ENCODE data around the gene INSYN1.

INSYN1 gene

DNA sequence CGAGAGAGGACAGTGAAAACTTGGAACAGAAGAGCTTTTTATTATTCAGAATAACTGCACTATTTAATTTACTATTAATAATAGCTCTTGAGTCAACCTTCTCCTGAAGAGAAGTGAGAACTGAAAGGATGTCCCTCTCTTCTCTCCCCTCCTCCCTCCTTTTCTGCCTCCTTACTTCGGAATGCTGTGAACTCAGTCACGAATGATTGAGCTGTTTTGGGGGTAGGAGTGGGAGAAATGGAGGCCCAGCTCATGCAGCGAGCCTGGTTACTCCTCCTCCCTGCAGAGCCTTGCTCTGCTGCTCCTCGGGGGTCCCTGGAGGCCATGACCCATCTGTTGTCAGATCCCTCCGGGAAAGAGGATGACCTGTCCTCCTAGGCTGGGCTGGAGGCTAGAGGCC lies 20.3 kb upstream of the INSYN1 start:
- no peak for DNase-seq

DNA sequence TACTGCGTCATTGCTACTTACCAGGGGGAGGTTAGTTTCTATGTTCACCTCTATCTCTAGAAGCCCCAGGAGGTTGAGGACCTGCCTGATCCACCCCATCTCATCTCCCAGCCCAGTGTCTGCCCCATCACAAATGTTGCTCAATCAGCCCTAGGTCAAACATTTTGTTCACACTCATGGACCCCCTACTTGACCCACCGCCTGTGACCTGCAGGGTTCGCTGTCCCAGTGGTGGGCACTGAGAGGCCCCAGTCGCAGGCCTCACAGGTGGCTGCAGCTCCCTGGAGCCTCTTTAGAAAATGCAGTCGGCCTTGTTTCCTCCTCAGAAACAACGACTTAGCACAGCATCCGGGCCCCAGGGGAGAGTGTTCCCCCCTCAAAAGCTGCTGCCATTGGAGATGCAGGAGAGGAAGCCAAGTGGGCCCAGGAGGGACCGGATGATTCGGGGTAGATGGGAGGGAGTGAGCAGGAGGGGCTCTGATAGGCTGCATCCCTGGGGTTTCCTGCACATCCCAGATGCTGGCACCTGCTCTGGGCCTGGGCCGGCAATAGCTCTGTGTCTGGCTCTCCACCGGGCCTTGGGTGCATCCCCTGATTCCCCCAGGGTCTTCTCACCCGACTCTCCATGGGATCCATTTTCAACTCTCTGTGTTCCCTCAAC lies 18.4 kb upstream of the INSYN1 start:
- DNase-seq = no peak

DNA sequence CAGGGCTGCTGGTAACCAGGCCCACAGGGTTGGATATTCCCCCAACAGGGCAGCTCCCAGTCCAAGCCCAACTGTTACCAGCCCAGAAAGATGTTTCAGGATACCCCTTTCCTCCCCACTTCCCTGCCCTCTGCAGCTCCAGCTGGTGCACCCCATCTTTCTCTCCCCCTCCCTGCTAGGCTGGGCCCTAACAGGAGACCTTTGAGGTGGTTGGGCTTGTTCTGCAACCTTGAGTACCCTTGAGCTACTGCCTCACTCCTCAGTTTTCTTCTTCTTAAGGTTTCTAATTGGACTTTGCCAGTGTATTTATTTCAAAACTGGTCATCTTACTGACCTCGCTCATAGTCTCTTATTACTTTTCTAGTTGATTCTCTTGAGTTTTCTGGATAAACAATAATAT lies 16.9 kb upstream of the INSYN1 start:
- DNase-seq = no peak

DNA sequence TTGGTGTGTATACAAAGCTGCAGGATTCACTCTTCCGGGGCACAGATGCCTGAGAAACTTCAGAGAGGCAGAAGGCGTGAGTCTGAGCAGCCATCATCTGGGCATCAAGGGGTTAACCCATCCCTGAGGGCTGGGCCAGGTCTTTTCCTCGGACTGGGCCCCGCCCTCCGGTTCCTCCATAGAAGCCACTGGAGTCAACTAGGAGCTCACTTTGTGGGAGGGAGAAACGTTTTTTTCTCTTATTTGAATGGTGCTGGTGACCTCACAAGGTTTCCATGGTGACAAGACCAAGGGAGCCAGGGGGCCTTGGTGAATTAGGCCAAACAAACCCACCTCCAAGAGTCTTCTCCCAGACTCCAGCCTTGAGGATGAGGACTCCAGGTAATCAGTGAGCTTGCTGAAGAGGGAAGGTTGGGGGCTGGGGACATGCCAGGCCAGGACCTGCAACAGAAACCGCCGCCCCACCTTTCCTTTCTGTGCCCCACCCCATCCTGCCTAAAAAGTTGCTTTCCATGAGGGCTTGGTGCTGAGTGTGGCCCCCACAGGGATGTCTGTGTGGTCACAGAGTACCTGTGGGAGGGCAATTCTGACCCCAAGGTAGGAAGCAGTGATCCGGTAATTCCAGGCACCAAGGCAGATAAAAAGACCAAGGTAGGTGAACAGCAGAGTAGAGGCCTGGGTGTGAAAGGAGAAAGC lies 14.8 kb upstream of the INSYN1 start:
- no peak for DNase-seq

DNA sequence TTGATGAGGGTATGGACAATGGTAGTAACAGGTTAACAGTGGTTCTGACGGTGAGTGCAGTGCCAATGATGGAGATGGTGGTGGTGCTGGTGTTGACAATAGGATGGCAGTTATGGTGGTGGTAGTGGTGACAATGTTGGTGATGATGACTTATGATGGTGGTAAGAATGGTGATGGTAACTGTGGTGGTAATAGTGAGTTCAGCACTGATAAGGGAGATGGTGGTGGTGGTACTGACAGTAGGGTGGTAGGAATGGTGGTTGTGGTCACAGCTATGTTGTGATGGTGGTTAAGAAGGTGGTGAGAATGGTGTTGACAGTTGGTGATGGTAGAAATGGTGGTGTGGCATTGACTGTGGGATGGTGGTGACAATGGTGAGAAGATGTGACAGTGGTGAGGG lies 13.4 kb upstream of the INSYN1 start:
- no peak for DNase-seq

DNA sequence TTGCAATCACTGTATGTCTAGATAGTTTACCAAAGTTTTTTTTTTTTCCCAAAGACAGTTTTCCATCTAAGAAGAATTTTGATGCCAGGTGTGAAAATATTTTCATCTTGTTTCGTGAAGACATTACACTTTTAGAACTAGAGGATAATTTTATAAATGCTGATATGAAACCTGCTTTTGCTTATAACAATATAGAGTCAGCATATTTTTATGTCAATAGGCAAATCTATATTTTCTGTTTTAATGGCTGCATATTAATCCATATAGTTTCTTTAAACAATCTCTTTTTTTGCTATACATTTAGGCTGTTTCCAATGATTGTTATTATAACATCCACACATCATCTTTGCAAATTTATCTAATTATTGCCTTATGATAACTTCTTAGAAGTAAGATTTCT lies 12.6 kb upstream of the INSYN1 start:
- no peak for DNase-seq

DNA sequence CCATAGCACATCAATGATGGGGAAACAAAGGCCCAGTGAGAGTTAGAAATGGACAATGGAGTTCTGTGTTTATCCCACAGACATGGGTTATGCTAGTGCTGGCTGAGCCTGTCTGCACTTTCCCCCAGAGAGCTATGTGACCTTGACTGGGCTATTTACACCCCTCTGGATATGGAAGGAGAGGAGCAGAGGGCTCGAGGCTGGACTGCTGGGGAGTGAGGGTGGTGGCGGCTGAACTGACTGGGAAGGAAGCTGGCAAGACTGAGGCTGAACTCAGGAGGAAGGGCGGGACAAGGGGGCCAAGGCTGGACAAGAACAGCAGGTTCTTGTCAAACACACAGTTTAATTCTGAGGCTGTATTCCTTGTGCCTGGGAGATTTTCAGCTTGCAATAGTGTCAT lies 10.8 kb upstream of the INSYN1 start:
- DNase-seq = no peak

DNA sequence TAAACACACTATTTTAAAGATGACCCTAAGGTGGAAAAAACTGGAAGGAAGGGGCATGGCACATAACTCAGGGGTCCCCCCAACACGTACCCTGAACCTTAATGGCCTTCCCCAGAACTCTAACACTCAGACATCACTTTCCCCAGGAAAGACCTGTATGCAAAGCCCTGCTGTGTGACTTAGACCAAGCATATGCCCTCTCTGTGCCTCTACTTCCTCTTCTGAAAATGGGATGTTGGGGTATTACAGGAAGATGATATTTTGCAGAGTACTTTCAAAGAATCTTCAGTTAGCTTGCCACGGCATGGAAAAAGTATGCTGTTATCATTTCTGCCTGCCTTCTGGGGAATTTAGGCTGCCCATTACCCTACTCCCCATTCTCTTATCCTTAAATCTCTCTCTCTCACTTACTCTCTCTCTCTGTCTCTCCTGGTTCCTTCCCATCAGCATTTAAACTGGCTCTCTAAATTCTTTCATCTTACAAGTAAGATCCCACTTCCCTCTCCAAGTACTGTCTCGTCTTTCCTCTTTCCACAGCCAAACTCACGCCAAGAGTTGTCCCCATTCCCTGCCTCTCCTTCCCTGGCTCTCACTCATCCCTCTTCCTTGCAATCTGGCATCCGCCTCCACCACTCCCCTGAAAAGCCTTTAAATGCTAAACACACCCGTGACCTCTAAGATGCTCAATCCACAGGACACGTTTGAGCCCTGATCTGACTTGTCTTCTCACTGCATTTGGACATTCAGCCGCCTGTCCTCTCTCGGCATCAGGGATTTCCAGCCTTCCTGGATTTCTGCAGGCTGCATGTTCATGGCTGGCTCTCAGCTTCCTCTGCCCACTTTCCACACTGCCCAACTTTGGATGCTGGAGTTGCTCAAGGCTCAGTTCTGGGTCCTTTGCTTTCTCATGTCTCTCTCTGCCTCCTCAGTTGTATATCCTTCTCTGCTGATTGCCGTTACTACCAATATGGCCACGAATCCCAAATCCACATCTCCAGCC lies 7.5 kb upstream of the INSYN1 start:
- no peak for DNase-seq

DNA sequence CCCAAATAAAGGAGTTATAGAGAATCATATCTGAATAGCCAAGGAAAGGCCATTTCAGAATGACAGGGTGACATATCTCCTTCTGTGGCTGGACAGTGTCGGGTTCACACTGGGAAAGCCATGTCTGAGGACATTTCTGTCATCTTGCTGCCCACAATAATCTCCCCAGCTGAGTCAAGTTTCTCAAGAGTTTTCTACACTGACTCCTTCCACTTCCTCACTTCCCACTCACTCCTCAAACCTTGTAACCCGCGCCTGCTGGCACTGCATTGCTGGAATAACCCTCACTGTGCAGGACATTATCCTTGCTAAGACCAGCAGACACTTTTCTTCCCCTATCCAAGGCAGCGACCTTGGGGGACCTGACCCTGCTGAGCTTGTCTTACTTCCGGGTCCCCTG lies 5.3 kb upstream of the INSYN1 start:
- no peak for DNase-seq

DNA sequence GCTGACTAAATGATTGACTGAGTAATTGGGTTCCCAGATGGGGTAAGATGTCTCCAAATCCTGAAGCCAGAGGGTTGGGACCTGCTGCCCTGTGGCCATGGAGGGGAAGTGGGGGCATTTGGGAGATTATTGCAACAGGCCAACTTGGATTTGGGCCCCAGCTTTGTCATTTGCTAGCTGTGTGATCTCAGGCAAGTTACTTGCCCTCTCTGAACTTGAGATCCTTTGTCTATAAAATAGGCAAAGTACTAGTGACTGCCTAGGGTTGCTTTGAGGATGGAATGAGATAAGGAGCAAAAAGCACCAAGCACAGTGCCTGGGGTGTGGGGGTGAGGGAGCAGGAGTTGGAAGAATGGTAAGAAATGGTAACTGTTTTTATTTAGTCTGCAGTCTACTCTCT lies 4.4 kb upstream of the INSYN1 start:
- DNase-seq = no peak

DNA sequence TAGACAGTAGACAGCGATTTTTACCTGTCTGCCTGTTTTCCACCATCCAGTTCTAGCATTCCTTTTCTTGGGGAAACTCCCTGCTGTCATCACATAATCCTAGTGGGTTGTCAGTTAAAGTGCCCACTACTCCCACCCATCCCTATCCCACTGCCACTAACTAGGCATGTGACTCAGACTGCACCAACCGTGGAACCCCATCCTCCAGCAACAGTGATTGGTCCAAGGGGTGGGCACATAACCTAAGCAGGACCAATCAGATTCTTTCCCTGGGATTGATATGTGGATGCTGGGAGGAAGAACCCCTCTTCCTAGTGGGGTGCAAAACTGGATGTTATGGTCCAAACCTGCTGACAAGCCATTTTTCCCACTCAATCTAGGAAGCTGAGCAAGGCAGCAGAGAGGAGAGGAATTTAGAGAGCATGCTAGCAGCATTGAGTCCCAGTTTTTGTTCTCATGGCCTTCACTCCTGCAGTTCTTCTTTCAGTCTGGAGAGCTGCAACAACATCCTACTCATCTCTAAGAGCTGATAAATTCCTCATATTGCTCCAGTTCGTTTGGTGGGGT lies 3.9 kb upstream of the INSYN1 start:
- no peak for DNase-seq

DNA sequence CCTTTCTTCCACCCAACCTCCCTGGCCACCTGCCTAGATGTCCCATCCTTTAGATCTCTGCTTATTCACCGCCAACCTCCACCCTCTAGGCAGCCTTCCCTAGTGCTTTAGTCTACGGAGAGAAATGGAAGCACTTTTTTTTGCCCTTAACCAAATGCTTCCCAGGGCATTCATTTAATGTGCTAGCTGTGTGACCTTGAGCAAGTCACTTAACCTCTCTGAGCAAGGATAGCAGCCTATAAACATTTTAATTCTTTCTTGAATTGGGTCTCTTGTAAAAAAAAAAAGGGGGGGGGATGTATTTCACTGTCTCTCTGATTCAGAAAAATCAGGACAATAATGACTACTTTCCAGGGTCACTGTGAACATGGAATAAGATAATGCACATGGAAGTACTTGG lies 3.2 kb upstream of the INSYN1 start:
- no peak for DNase-seq

DNA sequence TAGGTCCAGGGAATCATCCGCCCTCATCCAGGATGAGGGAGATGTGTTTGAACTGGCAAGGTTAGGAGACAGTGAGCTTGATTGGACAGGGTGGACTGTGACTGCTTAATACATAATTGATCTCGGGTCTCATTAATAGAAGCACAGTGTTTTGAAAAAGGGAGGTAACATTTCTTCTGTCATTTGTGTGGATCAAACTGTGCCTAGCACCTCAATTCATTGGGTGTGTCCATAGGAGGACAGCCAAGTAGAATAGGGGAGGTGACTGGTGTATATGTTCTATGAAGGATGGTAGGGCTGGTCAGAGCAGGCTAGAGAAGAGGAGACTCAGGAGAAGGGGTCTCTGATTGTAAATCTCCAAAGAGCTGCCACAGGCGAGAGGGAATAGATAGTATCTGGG lies 2.8 kb upstream of the INSYN1 start:
- DNase-seq = no peak

DNA sequence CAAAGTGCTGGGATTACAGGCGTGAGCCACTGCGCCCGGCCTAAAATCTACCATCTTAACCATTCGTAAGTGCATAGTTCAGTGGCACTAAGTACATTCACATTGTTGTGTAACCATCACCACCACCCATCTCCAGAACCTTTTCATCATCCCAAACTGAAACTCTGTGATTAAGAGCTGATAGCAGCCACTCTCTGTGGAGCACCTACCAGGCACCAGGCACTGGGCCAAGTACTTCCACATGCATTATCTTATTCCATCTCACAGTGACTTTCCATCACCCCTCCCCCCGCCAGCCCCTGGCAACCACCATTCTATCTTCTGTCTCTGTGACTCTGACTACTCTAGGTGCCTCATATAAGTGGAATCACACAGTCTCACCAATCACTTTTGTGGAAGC lies 2.3 kb upstream of the INSYN1 start:
- no peak for DNase-seq

DNA sequence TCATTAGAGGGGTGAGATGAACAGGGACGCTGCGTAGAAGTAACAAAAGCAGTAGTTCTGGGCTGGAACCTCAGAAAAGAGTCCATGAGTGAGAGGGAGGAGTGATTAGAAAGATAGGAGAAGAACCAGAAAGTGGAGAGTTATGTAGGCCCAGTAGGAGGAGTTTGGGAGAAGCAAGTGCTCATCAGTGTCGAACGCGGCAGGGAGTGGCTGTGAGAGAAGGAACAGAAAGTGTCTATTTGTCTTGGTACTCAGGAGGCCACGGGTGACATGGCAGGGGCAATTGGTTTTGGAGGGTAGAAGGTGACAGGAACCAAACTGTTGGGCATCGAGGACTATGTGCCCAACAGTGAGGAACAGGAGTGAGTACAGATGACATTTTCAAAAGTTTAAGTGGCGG lies 1.3 kb upstream of the INSYN1 start:
- DNase-seq = no peak

DNA sequence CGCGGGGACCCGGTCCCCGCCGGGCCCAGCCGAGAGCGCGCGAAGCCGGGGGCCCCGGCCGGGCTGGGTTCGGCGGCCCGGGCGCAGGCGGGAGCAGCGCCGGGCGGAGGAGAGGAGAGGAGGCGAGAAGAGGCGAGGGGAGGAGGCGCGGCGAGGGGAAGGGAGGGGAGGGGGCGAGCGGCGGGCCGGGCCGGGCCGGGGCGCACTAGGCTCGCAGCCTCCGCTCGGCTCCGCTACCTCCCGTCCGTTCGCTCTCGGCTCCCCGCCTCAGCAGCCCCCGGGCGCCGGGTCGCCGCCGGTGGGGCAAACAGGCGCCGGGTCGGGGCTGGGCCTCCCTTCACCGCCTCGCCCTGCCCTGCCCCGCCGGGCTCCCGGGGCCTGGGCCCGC lies 351 bp downstream of the INSYN1 start:
- DNase-seq = no peak

DNA sequence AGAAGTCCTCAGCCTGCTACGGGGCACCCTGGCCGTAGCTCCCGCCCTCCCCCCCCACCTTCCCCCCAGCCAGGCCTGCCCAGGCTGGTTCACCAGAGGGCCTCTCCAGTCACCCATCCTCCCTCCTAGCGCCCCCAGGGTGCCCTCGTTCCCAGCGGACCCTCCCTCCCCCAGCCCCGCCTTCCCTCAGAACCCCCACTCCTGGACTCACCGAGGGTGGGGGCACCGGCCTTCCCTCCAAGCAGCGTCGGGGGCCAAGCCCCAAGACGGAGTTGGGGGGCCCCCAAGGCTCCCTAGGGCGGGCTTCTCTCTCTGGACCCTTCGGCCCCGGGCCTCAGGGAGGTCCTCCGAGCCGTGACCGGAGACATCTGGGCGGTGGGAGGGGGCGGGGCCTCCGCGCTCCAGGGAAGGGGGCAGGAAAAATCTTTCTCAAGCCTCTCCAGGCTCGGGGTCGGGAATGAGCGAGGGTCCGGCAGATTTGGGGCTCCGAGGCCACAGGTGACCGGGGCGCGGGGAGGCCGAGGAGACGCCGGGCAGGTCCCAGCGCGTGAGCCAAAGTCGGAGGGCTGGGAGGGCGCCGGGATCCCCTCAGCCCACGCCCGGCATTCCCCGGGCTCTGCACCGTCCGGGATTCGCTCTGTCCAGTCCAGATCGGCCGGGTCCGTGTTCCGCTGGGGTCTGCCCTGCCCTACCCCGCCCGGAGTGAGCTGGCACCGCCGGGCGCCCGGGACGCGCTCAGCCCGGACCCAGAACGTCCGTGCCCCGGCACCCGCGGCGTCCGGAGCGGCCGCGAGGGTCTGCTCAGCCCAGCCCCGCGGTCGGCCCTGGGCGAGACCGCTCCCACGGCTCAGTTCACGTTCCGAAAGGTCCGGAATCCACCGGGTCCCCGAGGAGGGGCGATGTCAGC lies 999 bp downstream of the INSYN1 start:
- DNase-seq = no peak

DNA sequence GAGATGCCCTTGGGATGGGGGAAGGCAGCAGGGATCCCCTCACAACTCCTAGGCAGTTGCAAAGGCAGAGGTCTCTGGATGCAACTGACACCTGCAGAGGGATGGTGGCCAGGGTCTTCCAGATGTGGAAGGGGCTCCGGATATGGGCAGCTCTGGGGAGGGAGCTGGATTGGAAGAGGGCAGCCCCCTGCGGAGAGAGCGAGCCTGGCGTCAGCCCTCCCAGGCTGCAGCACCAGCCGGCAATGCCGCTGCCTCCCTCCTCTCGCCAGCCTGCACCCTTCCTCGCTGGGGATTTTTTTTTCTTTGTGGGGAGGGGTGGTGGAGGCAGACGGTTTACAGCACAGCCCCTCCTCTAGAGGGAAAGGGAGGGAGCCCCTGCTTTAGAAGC lies 1.6 kb downstream of the INSYN1 start:
- DNase-seq = no peak

DNA sequence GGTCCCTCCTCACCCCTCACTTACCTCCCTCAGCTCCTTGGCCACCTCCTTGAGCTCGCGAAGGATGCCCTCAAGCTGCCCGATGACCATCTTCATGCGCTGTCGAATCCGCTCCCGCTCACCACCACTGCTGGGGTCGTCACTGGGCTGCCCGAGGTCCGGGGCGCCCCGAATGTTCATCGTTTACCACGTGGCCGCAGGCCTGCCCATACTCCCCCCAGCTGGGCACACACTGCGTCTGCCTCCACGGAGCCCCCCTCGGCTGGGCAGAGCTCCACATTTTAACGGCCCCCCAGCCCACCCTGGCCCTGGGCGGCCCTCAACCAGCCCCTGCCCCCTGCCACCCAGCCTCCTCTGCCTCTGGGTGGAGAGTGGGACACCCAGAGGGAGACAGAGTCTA lies 2.2 kb downstream of the INSYN1 start:
- no peak for DNase-seq

DNA sequence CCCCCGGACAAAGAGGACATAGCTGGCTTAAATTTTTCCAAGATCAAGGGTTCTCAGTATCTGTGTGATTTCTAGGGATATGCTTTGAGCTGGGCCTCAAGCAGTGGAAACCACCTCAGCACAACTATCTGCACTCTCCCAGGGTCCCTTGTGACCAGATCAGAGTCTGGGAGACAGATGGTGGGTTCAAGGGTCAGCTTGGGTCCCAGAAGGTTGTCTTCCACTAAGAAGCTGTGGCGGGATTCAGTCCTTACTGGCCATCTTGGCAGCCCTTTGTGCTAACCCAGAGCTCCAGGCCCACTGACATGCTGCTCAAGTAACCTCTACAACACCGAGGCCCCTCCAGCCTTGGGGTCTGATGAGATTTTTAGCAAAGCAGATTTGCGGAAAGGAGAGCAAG lies 2.7 kb downstream of the INSYN1 start:
- DNase-seq = no peak

DNA sequence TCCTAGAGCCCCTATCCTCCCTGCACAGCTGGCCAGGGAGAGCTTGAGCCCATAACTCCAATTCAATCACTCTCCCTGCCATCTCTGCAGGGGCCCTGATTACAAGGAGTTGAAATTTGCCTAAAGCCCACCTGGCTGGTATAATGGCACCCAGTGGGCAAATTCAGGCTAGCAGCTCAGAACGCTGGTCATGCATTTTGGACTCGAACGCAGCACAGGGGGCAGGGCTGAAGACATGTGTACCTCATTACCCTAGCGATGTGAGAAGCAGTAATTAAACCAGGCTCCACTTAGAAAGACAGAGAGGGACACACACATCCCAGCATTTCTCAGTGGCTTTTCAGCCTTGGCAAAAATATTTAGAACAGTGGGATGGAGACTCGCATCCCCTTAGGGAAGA lies 3.2 kb downstream of the INSYN1 start:
- no peak for DNase-seq

DNA sequence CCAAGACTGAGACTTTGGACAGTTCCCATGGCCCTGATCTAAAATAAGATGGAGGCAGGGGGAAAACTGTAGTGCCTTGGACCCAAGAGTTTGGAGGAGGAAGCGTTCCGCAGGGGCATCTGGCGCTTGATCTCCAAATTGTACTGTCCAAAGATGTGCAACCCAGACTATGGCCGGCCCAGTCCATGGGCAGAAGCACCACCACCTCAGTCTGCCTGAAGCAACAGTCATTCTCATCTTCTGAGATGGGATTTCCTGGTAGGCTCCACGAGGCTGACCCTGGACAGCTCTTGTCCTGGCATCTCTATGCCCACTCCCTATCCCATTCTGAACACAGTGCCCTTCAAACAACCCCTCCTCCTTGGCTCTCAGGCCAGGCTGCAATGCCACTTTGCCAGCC lies 3.6 kb downstream of the INSYN1 start:
- DNase-seq = no peak

DNA sequence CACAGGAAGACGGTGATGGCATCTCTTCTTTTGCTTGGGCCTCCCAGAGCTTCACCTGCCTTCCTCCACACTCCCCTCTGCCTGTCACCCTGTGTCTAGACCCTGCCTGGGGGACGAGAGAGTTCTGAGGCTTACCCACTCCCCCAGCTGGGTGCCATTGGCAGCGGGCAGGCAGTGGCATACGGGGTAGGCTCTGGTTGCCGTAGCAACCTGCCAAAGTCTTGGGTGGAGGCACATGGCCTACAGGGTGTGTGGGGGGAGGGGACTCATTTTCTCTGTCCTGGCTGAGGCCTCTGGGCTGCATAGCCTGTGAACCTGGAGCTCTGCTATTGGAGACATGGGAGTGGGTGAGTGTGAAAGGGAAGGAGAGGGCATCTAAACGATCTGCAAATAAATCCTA lies 4.4 kb downstream of the INSYN1 start:
- DNase-seq = no peak

Data from DMS153 (cell line).